CD4-positive, alpha-beta T cell (primary cell): ENCODE results near the gene FAM120A. TPM values are rescaled to one million over a fixed set of nuclear protein-coding genes. Genes with fewer than 3 reads are reported as not detected.
A peak's percentile ranks its signal among the peaks of the same experiment; 100 is the strongest.

ENCODE experiments used
- ATAC-seq: fragments of 200-7000 bp; cut with Tn5 transposase; one replicate; pipeline ENCODE4 v1.10.0; 2022; ENCODE audit warnings: mild to moderate bottlenecking; ENCODE audit not compliant: poor library complexity
- CTCF ChIA-PET: fragments of 350-600 bp; sonication (Branson Sonifier 250); formaldehyde crosslinking; loops from one replicate; lab custom pipeline; 2021; ENCODE audit warnings: antibody characterized with exemption, inconsistent platforms; lab: Charles Lee
- POLR2A ChIA-PET: fragments of 350-600 bp; sonication (Branson Sonifier 250); formaldehyde crosslinking; loops from one replicate; lab custom pipeline; 2021; ENCODE audit warnings: antibody characterized with exemption, inconsistent platforms; lab: Charles Lee
- DNase-seq, 14 experiments: peaks; one replicate each; pipeline ENCODE4 v3.0.0-alpha.2; 2013 to 2020; ENCODE audit warnings: mixed read lengths in 2 of 14
- H3K27ac ChIP-seq, 2 donors: one replicate each; pipeline versions ENCODE4 v1.5.1 to v1.7.0; 2013; ENCODE audit warnings: low read length in 2 of 2, low read depth in 1 of 2, mild to moderate bottlenecking in 1 of 2
- H3K27me3 ChIP-seq, 2 experiments: 1 replicate in 1 of 2; 2 replicates in 1 of 2; pipeline versions ENCODE4 v1.6.1 to v1.7.0; 2013; ENCODE audit warnings: low read length in 2 of 2, control low read depth in 1 of 2, mild to moderate bottlenecking in 1 of 2, moderate library complexity in 1 of 2; ENCODE audit not compliant: insufficient read depth in 2 of 2, control insufficient read depth in 1 of 2
- H3K36me3 ChIP-seq: one replicate; pipeline ENCODE4 v1.6.1; 2013; ENCODE audit warnings: low read length, control low read depth; ENCODE audit not compliant: insufficient read depth
- H3K4me1 ChIP-seq: one replicate; pipeline ENCODE4 v1.6.1; 2013; ENCODE audit warnings: low read length, control low read depth; ENCODE audit not compliant: insufficient read depth
- H3K4me3 ChIP-seq: one replicate; pipeline ENCODE4 v1.5.1; 2013; ENCODE audit warnings: mild to moderate bottlenecking, low read length, moderate library complexity
- H3K9me3 ChIP-seq, 2 experiments: 1 replicate in 1 of 2; 2 replicates in 1 of 2; pipeline versions ENCODE4 v1.6.1 to v1.7.0; 2013; ENCODE audit warnings: low read length in 2 of 2, mild to moderate bottlenecking in 2 of 2, control low read depth in 1 of 2, moderate library complexity in 1 of 2; ENCODE audit not compliant: control insufficient read depth in 1 of 2, insufficient read depth in 1 of 2
- H3K27ac Mint-ChIP-seq: one replicate; pipeline ENCODE4 v1.8.0; 2020; ENCODE audit warnings: mixed read lengths
- H3K27me3 Mint-ChIP-seq: one replicate; pipeline ENCODE4 v1.8.0; 2021; ENCODE audit warnings: mixed read lengths
- H3K36me3 Mint-ChIP-seq: one replicate; pipeline ENCODE4 v1.8.0; 2021; ENCODE audit warnings: low read depth, mixed read lengths
- H3K4me1 Mint-ChIP-seq: one replicate; pipeline ENCODE4 v1.8.0; 2021; ENCODE audit warnings: low read depth, mixed read lengths
- H3K4me3 Mint-ChIP-seq: one replicate; pipeline ENCODE4 v1.8.0; 2020; ENCODE audit warnings: mild to moderate bottlenecking, mixed read lengths
- H3K9me3 Mint-ChIP-seq: one replicate; pipeline ENCODE4 v1.8.0; 2020; ENCODE audit warnings: mixed read lengths
- intact Hi-C, 2 experiments: fragments of 100-400 bp; cut with DNase I in 1 of 2; cut with micrococcal nuclease in 1 of 2; formaldehyde crosslinking; loops; one replicate each; pipeline versions ENCODE4 v1.15.1 to v1.9.0; 2023 to 2025; cut with DNase I, micrococcal nuclease
- total RNA-seq, 174 experiments: library from RNA in 2 of 174; stranded (reverse) in 2 of 174; gene quantifications; one replicate each; pipeline ENCODE4 v1.2.3 and lab custom pipeline; 2021 to 2026
- TF ChIP-seq, protein P1 (sequence below): fragments of 200-600 bp; IDR thresholded peaks from one replicate; pipeline ENCODE4 v1.8.0; 2022; ENCODE audit warnings: antibody characterized with exemption, mild to moderate bottlenecking

Gene FAM120A
- total RNA-seq, 2 experiments from 2014 or later: 46.5 to 51.7 TPM

DNA sequence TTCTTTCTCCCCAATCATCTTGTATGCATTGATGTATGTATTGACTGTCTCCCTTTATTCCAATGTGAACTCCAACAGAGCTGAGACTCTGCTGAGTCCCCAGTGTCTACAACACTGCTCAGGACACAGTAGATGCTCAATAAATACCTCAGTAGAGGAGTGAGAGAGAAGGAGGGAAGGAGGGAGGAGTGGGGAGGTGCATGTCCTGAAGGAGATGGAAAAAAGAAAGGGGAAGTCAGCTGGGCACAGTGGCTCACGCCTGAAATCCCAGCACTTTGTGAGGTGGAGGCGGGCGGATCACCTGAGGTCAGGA lies 122.0 kb downstream of the FAM120A start:
- DNase-seq: no peak
- peak overlapping the region; percentile 77 for H3K4me3 Mint-ChIP-seq
- intact Hi-C loops: loop anchor here in 1 of 2 experiments (10.0 kb wide), 1 partner anchor 1249 kb away; the partner anchor contains the start of genes CENPP and NOL8

DNA sequence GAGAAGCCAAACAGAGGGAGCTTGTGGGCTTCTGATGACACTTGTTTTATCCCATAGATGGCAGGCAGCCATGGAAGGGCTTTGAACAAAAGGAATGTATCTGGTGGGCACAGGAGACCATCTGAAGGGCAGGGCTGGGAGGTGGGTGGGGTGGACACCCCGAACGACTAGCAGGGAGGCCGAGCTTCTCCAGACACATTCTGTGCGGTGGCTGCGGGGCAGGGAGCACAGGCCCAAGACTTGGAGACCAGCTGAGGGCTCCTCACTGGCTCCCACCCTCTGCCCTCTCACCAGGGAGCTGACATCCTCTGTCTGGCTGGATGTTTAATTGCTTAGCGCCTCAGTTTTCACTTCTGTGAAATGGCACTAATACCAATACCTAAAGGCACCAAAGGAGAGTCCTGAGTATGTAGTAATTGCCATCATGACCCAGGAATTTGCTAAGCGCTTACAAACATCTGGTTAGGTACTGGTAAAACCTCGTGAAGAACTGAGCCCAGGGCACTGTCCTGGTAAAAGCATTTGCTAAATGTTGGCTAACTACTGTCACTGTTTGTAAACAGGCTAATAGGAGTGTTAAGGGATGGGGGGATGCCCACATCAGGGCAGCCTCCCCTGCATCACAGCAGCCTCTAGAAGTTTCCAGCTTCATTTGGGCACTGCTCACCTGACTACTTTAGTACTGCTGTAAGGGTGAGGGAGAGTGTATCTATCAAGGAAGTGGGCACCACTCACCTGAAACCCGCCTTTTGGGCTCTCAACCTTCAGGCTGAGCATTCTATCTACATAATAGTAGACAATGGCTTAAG lies 122.8 kb downstream of the FAM120A start:
- ChIA-PET POLR2A (interaction anchor here (0.7 to 2.5 kb wide), 2 partner anchors 8 to 533 kb away, joined by 3 to 40 read pairs; no protein-coding TSS in a partner anchor), CTCF (interaction anchor here (1.9 kb wide), 1 partner anchor 8 kb away, joined by 9 read pairs; no protein-coding TSS in a partner anchor)
- TF ChIP-seq, protein P1, sequence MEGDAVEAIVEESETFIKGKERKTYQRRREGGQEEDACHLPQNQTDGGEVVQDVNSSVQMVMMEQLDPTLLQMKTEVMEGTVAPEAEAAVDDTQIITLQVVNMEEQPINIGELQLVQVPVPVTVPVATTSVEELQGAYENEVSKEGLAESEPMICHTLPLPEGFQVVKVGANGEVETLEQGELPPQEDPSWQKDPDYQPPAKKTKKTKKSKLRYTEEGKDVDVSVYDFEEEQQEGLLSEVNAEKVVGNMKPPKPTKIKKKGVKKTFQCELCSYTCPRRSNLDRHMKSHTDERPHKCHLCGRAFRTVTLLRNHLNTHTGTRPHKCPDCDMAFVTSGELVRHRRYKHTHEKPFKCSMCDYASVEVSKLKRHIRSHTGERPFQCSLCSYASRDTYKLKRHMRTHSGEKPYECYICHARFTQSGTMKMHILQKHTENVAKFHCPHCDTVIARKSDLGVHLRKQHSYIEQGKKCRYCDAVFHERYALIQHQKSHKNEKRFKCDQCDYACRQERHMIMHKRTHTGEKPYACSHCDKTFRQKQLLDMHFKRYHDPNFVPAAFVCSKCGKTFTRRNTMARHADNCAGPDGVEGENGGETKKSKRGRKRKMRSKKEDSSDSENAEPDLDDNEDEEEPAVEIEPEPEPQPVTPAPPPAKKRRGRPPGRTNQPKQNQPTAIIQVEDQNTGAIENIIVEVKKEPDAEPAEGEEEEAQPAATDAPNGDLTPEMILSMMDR: no peak
- H3K27ac Mint-ChIP-seq: peak overlapping the region; percentile 95
- no peaks in the 10 kb centered on the region for H3K36me3 ChIP-seq
- H3K4me1 Mint-ChIP-seq: peaks cover 35% of the 10 kb centered on the region
- no peaks in the 10 kb centered on the region for H3K27me3 ChIP-seq
- no peaks in the 10 kb centered on the region for H3K27me3 Mint-ChIP-seq
- DNase-seq (no peak), ATAC-seq (no peak)
- no peak overlapping the region for H3K4me3 ChIP-seq
- peak overlapping the region; percentile 95 for H3K4me3 Mint-ChIP-seq
- intact Hi-C loops: loop anchor here in 1 of 2 experiments (10.0 kb wide), 1 partner anchor 1249 kb away; the partner anchor contains the start of genes CENPP and NOL8
- peaks cover 12% of the 10 kb centered on the region for H3K36me3 Mint-ChIP-seq
- H3K9me3 Mint-ChIP-seq: no peaks in the 10 kb centered on the region
- H3K4me1 ChIP-seq: peaks cover 34% of the 10 kb centered on the region
- H3K9me3 ChIP-seq: no peaks in the 10 kb centered on the region
- H3K27ac ChIP-seq: no peak overlapping the region

More for the DNA sequence above, 122.0 kb downstream of the FAM120A start:
- TF ChIP-seq, protein P1: no peak
- peaks cover 10% of the 10 kb centered on the region for H3K36me3 Mint-ChIP-seq
- no peak overlapping the region for H3K27ac ChIP-seq
- H3K27ac Mint-ChIP-seq: no peak overlapping the region
- peaks cover 27% of the 10 kb centered on the region for H3K4me1 Mint-ChIP-seq
- ChIA-PET CTCF (no interaction called here), POLR2A (no interaction called here)
- H3K36me3 ChIP-seq: no peaks in the 10 kb centered on the region
- H3K27me3 ChIP-seq: no peaks in the 10 kb centered on the region
- no peaks in the 10 kb centered on the region for H3K27me3 Mint-ChIP-seq
- no peak for ATAC-seq
- H3K9me3 Mint-ChIP-seq: no peaks in the 10 kb centered on the region
- no peak overlapping the region for H3K4me3 ChIP-seq
- peaks cover 30% of the 10 kb centered on the region for H3K4me1 ChIP-seq
- H3K9me3 ChIP-seq: no peaks in the 10 kb centered on the region

DNA sequence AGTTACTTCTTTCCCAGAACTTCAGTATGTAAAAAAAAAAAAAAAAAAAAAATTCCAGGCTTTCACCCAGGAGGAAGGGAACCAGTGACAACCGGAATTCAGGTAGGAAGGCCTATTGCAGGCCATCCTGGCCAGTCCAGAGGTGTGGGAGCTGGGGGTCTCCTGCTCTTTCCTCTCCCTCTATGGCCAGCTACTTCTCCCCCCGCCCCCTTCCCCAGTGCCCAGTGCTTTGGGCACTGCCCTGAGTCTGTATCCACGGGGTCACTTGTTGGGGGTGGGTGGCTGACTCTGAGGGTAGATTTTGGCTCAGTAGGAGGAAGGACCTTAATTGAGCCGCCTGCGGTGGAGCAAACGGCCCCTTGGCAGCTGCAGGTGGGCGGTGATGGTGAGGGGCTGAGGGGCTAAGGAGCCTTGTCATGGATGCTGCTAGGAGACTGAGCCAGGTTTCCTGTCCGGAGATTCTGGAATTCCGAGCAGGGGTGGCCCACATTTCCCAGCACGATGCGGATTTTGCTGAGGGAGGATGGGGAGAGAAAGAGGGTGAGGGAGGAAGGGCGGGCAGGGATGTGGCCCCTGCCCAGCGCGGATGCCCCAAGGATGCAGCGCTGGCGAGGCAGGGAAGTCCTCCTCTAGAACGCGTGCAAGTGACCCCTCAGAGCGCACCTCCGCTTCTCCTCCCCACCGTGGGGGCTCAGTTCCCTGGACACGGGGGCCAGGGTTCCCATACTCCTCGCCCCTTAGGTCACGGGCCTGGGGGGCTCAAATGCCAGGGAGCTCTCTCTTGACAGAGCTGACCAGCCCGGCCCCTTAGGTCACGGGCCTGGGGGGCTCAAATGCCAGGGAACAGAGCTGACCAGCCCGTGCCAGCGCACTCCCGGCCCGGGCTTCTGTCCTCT lies 123.7 kb downstream of the FAM120A start:
- peak overlapping the region; percentile 95 for H3K4me3 Mint-ChIP-seq
- ChIA-PET CTCF (interaction anchor here (1.9 kb wide), 1 partner anchor 9 kb away, joined by 9 read pairs; no protein-coding TSS in a partner anchor), POLR2A (interaction anchor here (0.7 to 2.5 kb wide), 4 partner anchors 9 to 534 kb away, joined by 3 to 40 read pairs (median 3); partner anchors contain the start of gene FAM120AOS)
- H3K27me3 Mint-ChIP-seq: no peaks in the 10 kb centered on the region
- no peaks in the 10 kb centered on the region for H3K36me3 ChIP-seq
- no peaks in the 10 kb centered on the region for H3K9me3 ChIP-seq
- no peaks in the 10 kb centered on the region for H3K27me3 ChIP-seq
- H3K9me3 Mint-ChIP-seq: no peaks in the 10 kb centered on the region
- intact Hi-C loops: loop anchor here (5.0 to 10.0 kb wide), 3 partner anchors 592 to 1250 kb away; partner anchors contain the start of genes CENPP (in 1 of the 2) and NOL8 (in 1 of the 2)
- H3K4me1 ChIP-seq: peaks cover 32% of the 10 kb centered on the region
- peak overlapping the region; percentile 95 for H3K27ac Mint-ChIP-seq
- H3K4me1 Mint-ChIP-seq: peaks cover 44% of the 10 kb centered on the region
- DNase-seq (no peak), ATAC-seq (no peak)
- TF ChIP-seq, protein P1: no peak
- H3K4me3 ChIP-seq: peak overlapping the region; percentile 75
- peaks cover 15% of the 10 kb centered on the region for H3K36me3 Mint-ChIP-seq
- H3K27ac ChIP-seq: peak overlapping the region; percentile 51 to 56
